ENCODE measurements around the gene SFTA2.
"Not testable (repeated sequence)": the region's sequence is repeated elsewhere in the genome, so short reads cannot be mapped to it uniquely, and the experiment has no call there.

Gene SFTA2

DNA sequence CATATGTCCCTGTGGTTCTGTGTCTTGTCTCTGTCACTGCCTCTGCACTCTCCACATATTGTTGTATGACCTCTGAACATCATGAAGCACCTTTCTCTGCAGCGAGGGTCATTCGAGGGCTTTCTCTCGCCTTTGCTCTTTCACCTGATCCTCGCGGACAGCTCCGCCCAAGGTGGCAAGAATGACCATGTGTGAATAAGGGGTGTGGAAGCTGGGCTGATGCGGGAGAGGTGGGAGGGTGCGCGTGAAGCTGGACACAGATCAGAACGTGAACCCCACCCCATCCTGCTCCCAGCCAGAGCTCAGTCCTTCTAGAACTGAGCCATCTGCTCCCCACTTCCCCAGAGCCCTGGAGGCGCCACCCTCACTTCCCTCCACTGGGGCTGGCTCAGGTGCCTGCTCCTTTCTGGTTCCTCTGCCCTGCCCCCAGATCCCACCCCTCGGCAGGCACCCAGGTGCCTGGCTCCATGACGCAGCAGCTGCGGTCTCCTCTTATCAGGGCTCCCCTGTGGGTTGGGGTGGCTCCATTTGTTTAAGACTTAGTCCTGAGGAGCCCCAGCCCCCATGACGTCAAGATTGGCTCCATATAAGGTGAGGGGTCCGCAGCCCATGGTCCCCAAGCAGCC, 8.5 kb upstream of the SFTA2 start, which contains the start of gene MUCL3:
TSS of gene MUCL3 (plus strand) at position 613 of the 626 bp plus-strand sequence. CDS start 27 bp downstream, outside the sequence.
- no peak for DNase-seq

DNA sequence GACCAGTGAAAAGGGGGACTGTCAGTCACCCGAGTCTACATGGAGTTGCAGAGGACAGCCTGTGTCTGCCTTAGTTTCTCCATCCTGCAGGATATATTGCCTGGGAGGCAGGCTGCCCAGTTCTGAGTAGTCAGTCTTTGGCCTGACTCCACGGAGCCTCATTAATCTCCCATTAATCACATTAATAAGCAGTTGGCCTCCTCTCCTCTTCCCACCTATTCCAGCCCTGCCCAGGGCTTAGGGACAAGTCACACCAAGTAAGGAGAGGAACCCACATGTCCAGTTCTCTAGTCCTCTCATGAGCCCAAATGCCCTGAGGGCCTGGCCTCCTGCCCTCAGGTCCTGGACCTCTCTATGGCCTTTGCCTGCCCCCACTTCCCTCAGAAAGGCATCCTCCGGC, 7.5 kb upstream of the SFTA2 start:
- DNase-seq: no peak

DNA sequence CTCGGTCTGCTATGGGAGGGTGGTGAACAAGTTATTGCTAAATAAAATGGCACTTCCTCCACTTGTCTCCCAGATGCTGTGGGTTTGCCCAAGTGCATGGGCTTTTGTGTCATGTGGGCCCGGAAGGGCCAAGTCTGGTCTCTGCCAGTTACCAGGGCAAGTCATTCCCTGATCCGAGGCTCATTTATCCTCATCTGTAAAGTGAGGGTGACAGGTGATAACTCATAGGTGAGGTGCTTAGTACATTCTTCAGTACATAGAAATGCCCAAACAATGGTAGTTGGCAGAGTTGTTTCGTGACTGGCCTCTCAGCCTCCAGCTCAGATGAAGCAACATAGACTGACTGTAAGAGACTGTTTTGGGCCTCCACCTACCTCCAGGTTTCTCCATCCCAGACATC, 6.8 kb upstream of the SFTA2 start:
- no peak for DNase-seq

DNA sequence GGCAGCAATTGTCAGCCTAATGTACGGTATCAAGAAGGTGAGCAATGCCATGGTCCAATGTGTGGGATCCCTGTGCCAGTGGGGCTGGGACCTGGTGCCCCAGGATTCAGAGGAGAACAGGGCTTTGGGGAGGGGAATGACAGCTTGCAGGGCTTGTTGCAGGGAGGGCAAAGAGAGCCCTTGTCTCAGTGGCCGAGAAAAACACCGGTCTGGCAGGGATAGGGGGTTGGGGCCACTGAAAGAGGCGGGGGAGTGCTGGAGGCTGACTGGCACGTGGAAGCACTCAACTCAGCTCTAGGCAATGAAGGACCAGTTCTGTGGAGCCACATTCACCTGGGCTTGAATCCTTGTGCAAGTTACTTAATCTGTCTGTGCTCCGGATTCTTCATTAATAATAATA, 5.3 kb upstream of the SFTA2 start:
- DNase-seq: no peak

DNA sequence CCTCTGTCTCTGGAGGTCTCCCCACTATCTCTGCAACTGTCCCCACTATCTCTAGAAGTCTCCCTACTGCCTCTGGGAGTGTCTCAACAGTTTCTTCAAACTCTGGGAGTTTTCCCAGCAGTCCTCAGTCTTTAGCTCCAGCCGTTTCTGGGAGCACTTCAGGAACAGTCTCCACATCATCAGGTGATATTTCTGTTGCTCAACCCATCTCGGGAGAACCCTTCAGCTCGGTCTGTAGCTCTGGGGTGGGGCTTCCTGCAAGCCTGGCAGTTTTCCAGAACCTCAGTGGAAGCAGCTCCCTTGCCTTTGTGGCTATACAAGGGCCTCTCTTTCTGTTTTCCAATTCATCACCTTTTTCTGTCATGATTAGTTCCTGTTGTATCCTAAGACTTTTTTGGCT, 3.0 kb upstream of the SFTA2 start:
- no peak for DNase-seq

DNA sequence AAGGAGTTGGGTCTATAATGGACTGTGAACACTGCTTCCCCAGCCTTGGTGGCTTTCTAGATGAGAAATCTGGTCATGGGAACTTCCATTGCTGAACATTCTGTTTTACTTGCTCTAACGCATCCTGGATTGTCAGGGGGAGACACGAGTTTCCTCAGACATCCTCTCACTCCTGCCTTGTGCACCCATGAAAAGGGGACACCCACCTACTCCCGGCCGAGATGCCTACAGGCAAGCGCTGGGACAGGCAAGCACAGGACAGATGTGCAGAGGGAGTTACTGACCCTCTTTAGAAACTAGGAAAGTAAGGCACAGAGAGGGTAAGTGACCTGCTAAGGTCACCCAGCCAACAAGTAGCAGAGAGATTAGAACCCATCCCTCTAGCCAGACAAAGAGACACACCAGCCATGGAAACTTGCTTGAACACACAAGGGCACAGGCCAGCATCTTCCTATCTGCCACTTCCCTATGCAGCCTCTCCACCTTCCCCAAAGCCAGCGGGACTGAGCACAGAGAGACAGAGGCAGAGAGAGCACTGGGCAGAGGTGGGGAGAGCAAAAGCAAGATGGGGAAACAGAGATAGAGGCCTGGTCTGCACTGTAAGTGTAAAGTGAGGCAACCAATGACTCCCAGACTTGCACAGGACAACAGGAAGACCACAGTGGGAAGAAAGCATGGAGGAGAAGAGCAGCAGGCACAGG, 845 bp upstream of the SFTA2 start:
- DNase-seq: no peak

DNA sequence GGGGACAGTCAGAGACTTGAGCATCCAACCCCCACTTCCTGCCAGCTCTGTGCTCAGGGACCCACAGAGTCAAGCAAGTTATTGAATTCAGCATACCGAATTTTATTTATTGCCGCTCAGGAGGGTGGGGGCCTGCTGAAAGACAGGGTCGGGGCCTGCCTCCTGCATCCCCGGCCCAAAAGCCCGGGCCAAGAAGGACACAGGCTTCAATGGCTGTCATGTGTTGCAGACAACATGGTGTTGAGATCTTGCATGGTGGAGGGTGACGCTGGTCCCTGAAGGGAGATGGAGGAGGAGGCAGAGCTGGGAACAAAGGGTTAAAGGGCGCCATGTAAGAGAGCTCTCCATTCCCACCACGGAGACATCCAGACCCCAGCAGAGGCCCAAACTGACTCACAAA, 698 bp downstream of the SFTA2 start:
- no peak for DNase-seq

DNA sequence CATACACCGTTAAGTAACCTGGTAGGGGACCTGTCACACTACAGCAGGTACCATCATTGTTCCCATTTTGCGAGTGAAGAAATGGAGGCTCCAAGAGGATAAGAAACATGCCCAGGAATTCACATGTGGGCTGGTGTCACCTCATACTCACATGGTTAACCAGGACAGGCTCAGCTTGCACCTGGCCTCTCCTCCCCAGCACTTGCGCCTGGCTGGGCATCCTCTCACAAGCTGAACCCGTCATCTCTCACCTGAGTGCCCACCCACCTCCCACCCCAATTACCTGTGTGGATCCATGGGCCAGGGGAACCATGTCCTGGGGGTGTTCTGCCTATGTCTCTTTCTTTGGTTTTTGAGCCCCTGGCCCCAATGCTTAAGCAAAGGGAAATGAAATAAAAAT, 1.5 kb downstream of the SFTA2 start:
- no peak for DNase-seq

DNA sequence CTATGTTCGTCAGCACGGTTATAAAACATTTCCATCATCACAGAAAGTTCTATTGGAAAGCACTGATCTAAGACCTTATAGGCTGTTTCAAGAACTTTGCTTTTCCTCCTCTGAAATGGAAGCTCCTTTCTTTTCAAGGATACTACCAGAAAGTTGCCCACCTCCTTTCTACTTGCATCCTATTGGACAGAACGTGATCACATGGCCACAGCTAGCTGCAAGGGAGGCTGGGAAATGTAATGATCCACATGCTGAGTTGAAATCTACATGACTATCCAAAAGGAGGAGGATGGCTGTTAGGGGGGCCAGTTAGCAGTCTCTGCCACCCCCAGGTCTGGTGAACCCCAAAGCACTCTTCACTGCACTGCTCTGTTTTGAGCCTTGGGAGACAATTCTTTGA, 3.3 kb downstream of the SFTA2 start:
- DNase-seq: no peak

DNA sequence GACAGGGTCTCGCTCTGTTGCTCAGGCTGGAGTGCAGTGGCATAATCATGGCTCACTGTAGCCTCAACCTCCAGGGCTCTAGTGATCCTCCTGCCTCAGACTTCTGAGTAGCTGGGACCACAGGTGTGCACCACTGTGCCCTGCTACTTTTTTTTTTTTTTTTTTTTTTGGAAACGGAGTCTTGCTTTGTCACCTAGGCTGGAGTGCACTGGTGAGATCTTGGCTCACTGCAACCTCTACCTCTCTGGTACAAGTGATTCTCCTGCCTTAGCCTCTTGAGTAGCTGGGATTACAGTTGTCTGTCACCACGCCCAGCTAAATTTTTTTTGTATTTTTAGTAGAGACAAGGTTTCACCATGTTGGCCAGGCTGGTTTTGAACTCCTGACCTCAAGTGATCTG, 4.9 kb downstream of the SFTA2 start:
- DNase-seq: not testable (repeated sequence)

DNA sequence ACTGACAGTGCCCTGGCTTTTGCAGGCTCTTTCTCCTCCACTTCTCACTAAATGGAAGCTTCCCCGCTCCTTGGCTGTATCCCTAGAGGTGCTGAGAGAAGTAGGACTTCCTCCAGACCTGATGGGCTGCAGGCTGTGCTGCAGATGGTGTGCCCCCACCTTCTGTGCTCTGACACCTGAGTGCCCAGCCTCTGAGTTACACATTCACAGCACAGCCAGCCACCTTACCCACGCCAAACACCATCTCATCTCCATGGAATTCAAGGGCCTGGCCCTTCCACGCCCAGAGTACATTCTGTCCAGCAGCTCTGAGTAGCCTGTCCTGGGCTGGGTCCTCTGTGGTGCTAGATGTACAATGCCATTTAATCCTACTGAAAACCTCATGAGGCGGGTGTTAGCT, 5.3 kb downstream of the SFTA2 start:
- no peak for DNase-seq

DNA sequence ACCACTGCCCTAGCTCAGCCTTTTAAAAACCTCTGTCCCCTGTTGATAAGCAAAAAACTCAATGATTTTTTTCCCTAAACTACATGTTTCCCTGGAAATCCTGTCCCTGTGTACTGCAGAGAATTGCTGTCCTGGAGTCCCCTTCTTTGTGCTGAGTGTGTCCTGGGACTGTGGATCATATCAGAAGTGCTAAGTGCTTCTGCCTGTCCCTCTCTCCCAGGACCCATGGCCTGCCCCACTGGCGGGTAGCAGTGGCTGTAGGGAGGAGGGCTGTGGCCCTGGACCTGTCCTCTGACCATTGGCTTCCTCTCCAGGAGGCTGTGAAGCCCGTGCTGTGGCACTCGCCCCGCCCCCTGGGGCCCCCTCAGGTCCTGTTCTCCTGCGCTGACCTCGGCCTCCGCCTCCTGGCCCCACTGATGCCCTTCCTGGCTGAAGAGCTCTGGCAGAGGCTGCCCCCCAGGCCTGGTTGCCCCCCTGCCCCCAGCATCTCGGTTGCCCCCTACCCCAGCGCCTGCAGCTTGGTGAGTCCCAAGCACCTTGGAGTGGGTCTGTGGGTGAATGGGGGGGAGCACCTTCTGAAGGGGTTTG, 7.8 kb downstream of the SFTA2 start:
- DNase-seq: not testable (repeated sequence)

DNA sequence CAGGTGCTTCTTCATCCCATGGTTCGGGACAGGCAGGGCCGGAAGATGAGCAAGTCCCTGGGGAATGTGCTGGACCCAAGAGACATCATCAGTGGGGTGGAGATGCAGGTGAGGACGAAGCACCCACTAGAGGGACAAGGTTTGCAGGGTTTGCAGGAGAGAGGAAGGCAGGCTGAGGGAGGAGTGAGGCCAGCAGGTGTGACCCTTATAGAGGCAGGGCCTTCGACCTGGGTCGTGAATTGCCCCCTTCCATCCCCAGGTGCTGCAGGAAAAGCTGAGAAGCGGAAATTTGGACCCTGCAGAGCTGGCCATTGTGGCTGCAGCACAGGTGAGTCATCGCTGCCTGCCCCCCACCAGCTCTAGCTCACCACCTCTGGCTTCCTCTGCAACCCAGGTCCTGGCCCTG, 9.5 kb downstream of the SFTA2 start:
- DNase-seq: no peak

DNA sequence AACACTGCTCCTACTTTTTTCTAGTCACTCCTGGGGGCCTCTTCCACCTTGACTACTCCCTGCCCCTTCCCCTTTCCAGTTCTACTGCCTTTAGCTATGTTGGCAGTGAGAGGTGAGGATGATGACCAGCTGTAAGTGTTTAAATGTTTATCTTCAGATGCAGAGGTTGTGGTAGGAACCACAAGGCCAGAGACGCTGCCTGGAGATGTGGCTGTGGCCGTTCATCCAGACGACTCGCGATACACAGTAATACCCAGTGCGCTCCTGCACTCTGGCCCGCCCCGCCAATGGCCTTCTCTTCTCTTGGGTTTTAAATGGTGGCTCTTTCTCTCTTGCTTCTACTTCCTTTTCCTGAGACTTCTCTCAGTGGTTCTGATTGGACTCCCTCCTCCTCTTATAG, 13.3 kb downstream of the SFTA2 start:
- DNase-seq: no peak

DNA sequence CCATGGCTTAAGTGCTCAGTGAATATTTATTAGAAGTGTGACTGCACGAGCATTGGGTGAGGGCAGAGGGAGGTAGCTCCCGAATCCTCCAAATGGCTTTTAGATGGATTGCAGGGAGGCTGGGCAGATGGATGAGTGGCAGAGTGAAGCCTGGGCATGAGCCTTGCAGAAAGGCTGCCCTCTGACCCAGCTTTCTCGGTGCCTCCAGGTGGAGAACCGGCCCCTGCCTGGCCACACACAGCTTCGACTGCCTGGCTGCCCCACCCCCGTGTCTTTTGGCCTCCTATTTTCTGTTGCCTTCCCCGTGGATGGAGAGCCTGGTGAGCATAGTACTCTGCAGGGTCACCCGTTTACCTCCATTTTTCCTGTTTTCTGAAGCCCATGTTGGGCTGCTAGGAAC, 14.5 kb downstream of the SFTA2 start:
- DNase-seq: no peak

DNA sequence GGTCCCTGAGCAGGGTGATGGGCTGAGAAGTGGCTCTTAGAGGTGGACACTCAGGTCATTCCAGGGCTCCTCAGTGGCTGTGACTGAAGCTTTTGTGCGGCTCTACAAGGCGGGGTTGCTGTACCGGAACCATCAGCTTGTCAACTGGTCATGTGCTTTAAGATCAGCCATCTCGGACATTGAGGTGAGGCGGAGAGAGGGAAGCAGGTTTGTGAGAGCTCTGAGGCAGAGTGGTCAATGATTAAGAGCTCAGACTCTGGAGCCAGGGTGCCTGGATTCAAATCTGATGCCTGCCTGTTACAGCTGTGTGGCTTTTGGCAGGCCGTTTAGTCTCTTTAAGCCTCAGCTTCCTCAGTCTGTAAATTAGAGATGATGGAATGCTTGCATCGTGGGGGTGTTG, 14.9 kb downstream of the SFTA2 start:
- no peak for DNase-seq

DNA sequence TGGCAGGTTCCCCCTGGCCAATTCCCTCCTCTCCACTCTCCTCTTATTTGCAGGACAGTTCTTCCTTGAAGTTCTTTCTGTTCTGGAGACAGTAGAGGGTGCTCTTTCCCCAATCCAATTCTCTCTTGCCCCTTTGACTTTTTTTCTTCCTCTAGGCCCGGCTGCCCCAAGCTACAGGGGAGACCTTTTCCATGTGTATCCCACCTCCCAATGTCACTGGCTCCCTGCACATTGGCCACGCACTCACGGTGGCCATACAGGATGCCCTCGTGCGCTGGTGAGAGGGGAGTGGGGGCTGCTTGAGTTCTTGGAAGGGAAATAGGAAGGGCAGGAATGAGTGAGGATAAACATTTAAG, 16.4 kb downstream of the SFTA2 start:
- peak; percentile 50 for DNase-seq

DNA sequence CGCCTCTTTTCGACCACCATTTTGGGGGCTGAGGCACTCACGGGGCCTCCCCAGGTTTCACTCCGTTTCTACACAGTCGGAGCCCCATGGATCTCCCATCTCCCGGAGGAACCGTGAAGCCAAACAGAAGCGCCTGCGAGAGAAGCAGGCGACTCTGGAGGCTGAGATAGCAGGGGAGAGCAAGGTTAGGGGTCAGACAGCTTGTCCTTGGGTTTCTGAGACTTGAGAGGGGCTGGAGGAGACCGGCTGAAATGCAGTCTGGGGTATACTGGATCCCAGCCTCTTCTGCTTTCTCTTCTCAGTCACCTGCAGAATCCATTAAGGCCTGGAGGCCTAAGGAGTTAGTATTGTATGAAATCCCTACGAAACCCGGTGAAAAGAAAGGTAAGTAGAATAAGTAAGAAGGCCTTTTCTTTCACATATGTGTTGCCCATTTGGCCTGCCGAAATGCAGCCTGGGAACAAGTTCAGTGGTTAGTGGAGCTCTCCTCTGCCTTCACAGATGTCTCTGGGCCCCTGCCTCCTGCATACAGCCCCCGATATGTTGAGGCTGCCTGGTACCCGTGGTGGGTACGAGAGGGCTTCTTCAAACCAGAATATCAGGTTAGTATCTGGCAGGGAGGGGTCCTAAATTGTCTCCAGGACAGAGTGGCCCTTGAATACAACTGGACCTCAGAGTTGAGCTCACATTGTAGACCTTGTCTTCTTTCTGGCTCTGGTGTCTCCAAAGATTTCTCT, 16.9 kb downstream of the SFTA2 start:
- DNase-seq: no peak

DNA sequence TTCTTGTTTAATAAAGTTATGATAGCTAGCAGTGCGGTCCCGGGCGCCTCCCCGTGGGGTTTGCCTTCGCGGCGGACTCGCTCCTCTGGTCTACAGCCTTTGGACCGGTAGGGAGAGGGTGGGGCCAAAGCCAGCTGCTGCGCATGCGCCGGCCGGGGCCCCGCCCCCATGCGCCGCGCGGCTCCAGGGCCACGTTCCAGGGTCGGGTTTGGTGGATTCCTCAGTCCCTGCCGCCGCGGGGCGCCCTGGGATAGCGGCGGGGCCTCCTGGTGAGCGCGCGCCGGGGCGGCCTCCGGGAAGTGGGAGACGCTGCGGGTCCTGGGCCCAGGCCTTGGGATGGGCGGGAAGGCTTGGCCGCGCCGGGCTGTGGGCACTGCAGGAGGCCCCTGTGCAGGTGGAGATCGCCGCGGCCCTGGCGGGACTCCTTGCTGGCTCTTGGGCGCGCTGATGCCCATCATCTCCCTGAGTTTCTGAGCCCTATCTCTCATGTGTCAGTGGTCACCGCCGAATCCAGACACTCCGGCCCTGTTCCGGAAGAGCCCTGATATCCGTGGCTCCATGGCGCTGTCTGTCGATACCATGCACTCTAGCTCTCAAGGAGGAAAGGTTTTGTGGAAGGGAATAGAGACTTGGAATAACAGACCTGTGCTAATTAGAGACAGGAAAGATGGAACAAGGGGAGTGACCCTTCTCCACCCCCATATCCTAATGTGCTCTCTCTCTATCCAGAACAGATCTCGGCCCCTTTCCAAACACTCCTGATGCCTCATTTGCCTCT, 17.7 kb downstream of the SFTA2 start, which contains the start of gene VARS2:
TSS of gene VARS2 (plus strand) at position 163 of the 778 bp plus-strand sequence. CDS start at position 762, 599 bp downstream.
- DNase-seq: peak; percentile 92

DNA sequence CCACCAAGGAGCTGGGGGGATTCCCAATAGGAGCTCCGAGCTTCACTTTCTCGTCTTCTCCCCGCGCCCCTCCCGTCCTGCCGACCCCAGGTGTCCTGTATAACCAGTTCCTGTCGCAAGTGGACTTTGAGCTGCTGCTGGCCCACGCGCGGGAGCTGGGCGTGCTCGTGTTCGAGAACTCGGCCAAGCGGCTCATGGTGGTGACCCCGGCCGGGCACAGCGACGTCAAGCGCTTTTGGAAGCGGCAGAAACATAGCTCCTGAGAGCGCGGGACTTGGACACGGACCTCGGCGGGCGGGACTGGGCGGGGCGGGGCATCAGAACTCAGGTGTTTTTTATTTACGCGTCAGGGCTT, 18.3 kb downstream of the SFTA2 start:
- no peak for DNase-seq

DNA sequence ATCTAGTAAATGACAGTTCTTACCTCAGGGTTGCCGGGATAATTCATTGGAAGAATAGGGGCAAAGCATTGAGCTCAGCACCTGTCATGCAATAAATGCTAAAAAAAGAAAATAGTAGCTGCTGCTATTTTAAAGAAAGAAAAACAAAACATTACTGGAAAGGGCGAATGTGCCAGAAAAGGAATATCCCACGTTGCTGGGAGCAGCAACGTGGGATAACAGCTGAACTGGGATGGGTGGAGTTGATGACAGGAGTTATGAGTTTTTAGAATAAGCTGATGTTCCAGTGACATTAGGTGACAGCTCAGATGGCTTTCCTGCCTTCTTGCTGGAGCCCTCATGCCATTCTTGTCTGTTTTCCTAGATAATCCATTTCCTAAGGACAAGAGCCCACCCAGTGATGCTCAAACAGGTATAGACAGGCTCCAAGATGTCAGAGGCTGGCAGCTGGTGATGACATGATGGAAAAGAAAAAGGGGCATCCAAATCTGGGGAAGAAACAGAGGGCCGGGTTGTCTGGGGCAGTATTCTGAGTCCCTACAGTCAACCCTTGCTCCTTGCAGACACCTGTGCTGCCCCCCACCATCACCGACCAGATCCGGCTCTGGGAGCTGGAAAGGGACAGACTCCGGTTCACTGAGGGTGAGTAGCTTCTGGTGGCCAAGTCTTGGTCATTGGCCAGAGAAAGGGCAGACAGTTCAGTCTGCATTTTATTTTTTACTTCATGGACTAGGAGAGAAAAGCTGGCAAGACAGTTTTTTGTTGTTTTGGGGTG, 19.0 kb downstream of the SFTA2 start:
- DNase-seq: no peak

DNA sequence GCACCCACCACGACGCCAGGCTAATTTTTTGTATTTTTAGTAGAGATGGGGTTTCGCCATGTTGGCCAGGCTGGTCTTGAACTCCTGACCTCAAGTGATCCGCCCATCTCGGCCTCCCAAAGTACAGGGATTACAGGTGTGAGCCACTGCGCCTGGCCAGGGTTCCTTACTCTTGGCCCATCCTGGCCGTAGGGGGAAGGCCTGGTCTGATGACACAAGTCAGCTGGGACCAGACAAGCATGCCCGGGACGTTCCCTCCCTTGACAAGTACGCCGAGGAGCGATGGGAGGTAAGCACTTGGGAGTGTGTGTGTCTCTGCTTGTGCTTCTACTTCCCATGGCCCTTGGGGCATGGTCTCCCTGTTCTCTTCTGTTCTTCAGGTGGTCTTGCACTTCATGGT, 21.5 kb downstream of the SFTA2 start:
- DNase-seq: not testable (repeated sequence)

Measured in CD4-positive, alpha-beta T cell treated with Interleukin-17A for 1 hour (primary cell).